ENCODE measurements around the gene CCDC124.

GRCh38 chr19:17937371-17937900, 4.6 kb downstream of the CCDC124 start:
- TF ChIP-seq CTCF (optimal IDR thresholded peaks at IDR 0.05 in 1 of 3, IDR thresholded peaks at IDR 0.05 in 1 of 3, conservative IDR thresholded peaks at IDR 0.05 in 1 of 3; ENCODE audit: extremely low read depth in 1 of 3, insufficient read depth in 2 of 3, low read length in 3 of 3) (no peak), EZH2 (IDR thresholded peaks at IDR 0.05; ENCODE audit: low read length) (no peak)
